OCI-LY1 (cell line): Measurements from ENCODE around the gene ZMYM3.

Experiments used
- H2AFZ ChIP-seq: fragments of 200-600 bp; sonication (generic), shearing (Covaris generic); 2 replicates; pipeline ENCODE4 v1.6.0; 2014; ENCODE audit warnings: antibody characterized with exemption, mild to moderate bottlenecking, low read length
- H3F3A ChIP-seq: fragments of 200-600 bp; sonication (generic), shearing (Covaris generic); 2 replicates; pipeline ENCODE4 v1.6.0; 2014; ENCODE audit warnings: mild to moderate bottlenecking, antibody characterized with exemption, low read length, moderate library complexity; ENCODE audit not compliant: insufficient read depth
- H3K27ac ChIP-seq: fragments of 200-600 bp; sonication (generic); 2 replicates; pipeline ENCODE4 v1.5.1; 2014; ENCODE audit warnings: low read length, mixed run types, mild to moderate bottlenecking, low read depth; ENCODE audit not compliant: poor library complexity, severe bottlenecking
- H3K27me3 ChIP-seq: fragments of 200-600 bp; sonication (generic); 2 replicates; pipeline ENCODE4 v1.6.0; 2014; ENCODE audit warnings: antibody characterized with exemption, mild to moderate bottlenecking, low read length, moderate library complexity; ENCODE audit not compliant: insufficient read depth
- H3K36me3 ChIP-seq: fragments of 200-600 bp; sonication (generic); 2 replicates; pipeline ENCODE4 v1.6.1; 2014; ENCODE audit warnings: mild to moderate bottlenecking, antibody characterized with exemption, low read length, moderate library complexity, mixed read lengths; ENCODE audit not compliant: insufficient read depth
- H3K4me1 ChIP-seq: fragments of 200-600 bp; sonication (generic); 2 replicates; pipeline ENCODE4 v1.5.1; 2014; ENCODE audit warnings: mild to moderate bottlenecking, low read length, moderate library complexity; ENCODE audit not compliant: insufficient read depth, severe bottlenecking
- H3K4me2 ChIP-seq: fragments of 200-600 bp; sonication (generic), shearing (Covaris generic); 2 replicates; pipeline ENCODE4 v1.6.1; 2014; ENCODE audit warnings: low read length
- H3K4me3 ChIP-seq: fragments of 200-600 bp; sonication (generic); 2 replicates; pipeline ENCODE4 v1.5.1; 2014; ENCODE audit warnings: low read length, low read depth, mild to moderate bottlenecking, mixed read lengths; ENCODE audit not compliant: poor library complexity, severe bottlenecking
- H3K79me2 ChIP-seq: fragments of 200-600 bp; shearing (Covaris generic); 2 replicates; pipeline ENCODE4 v1.6.1; 2016; ENCODE audit warnings: mixed run types, low read length, mixed read lengths; ENCODE audit not compliant: insufficient read depth
- H3K9ac ChIP-seq: fragments of 200-600 bp; sonication (generic), shearing (Covaris generic); 2 replicates; pipeline ENCODE4 v1.6.1; 2014; ENCODE audit warnings: mild to moderate bottlenecking, low read length, mixed read lengths
- H3K9me2 ChIP-seq: fragments of 200-600 bp; sonication (generic), shearing (Covaris generic); 2 replicates; pipeline ENCODE4 v1.6.1; 2014; ENCODE audit warnings: low read depth, mild to moderate bottlenecking, low read length, mixed read lengths
- H3K9me3 ChIP-seq: fragments of 200-600 bp; shearing (Covaris generic); 2 replicates; pipeline ENCODE4 v1.6.1; 2014; ENCODE audit warnings: low read length, mixed read lengths
- H4K20me1 ChIP-seq: fragments of 200-600 bp; sonication (generic), shearing (Covaris generic); 2 replicates; pipeline ENCODE4 v1.6.0; 2016; ENCODE audit warnings: mild to moderate bottlenecking, low read length; ENCODE audit not compliant: insufficient read depth
- CTCF ChIP-seq: fragments of 200-600 bp; sonication (generic), shearing (Covaris generic); IDR thresholded peaks from 2 replicates; pipeline ENCODE4 v1.5.1; 2017; ENCODE audit warnings: mild to moderate bottlenecking, antibody characterized with exemption, low read length, moderate library complexity, mixed read lengths
- EZH2 ChIP-seq: fragments of 200-600 bp; sonication (generic), shearing (Covaris generic); IDR thresholded peaks from 2 replicates; pipeline ENCODE4 v1.8.0; 2017; ENCODE audit warnings: borderline replicate concordance, mixed run types, mild to moderate bottlenecking, antibody characterized with exemption, low read length, moderate library complexity, mixed read lengths

ZMYM3 gene

GRCh38 chrX:71245159-71245558 lies 8.8 kb downstream of the ZMYM3 start:
- Histone ChIP-seq H3K4me1 (no peaks in the 10 kb centered on the region), H4K20me1 (no peaks in the 10 kb centered on the region), H3K79me2 (no peaks in the 10 kb centered on the region), H3K27ac (no peak overlapping the region), H3K9me3 (no peaks in the 10 kb centered on the region), H3K4me3 (no peak overlapping the region), H2AFZ (no peak overlapping the region), H3K9me2 (no peaks in the 10 kb centered on the region), H3K9ac (no peak overlapping the region), H3K36me3 (peaks cover 89% of the 10 kb centered on the region), H3K27me3 (no peaks in the 10 kb centered on the region), H3K4me2 (no peak overlapping the region), H3F3A (no peaks in the 10 kb centered on the region)
- no peak for TF ChIP-seq EZH2

- H3F3A ChIP-seq, result no peaks in the 10 kb centered on the region
- no peak overlapping the region for H3K4me3 ChIP-seq
- H3K9me2 ChIP-seq, result no peaks in the 10 kb centered on the region
- no peak overlapping the region for H3K4me2 ChIP-seq
- H3K4me1 ChIP-seq, result no peaks in the 10 kb centered on the region
- H3K79me2 ChIP-seq, result no peaks in the 10 kb centered on the region
- no peak for TF ChIP-seq CTCF
- no peak for TF ChIP-seq EZH2
- peaks cover 90% of the 10 kb centered on the region for H3K36me3 ChIP-seq
- H2AFZ ChIP-seq, result no peak overlapping the region
- no peak overlapping the region for H3K9ac ChIP-seq
- H3K27me3 ChIP-seq, result no peaks in the 10 kb centered on the region
- H3K27ac ChIP-seq, result no peak overlapping the region
- H3K9me3 ChIP-seq, result no peaks in the 10 kb centered on the region
- no peaks in the 10 kb centered on the region for H4K20me1 ChIP-seq
Measured at GRCh38 chrX:71244359-71245128, 9.4 kb downstream of the ZMYM3 start.

- Histone ChIP-seq H3F3A (no peaks in the 10 kb centered on the region), H3K27me3 (no peaks in the 10 kb centered on the region), H3K79me2 (no peaks in the 10 kb centered on the region), H3K27ac (no peak overlapping the region), H3K9me2 (no peaks in the 10 kb centered on the region), H3K9ac (no peak overlapping the region), H3K36me3 (peaks cover 65% of the 10 kb centered on the region), H4K20me1 (no peaks in the 10 kb centered on the region), H2AFZ (no peak overlapping the region), H3K4me3 (no peak overlapping the region), H3K4me2 (no peak overlapping the region), H3K9me3 (no peaks in the 10 kb centered on the region), H3K4me1 (no peaks in the 10 kb centered on the region)
- TF ChIP-seq EZH2 (no peak), CTCF (no peak)
Measured at GRCh38 chrX:71241301-71241700, 12.6 kb downstream of the ZMYM3 start.

GRCh38 chrX:71239781-71240180 lies 14.2 kb downstream of the ZMYM3 start:
- TF ChIP-seq CTCF (no peak), EZH2 (no peak)
- Histone ChIP-seq H3K27ac (no peak overlapping the region), H2AFZ (no peak overlapping the region), H3K27me3 (no peaks in the 10 kb centered on the region), H3K4me3 (no peak overlapping the region), H3K9ac (no peak overlapping the region), H3K4me2 (no peak overlapping the region), H4K20me1 (no peaks in the 10 kb centered on the region), H3K9me2 (no peaks in the 10 kb centered on the region), H3K36me3 (peaks cover 53% of the 10 kb centered on the region), H3K4me1 (no peaks in the 10 kb centered on the region), H3F3A (no peaks in the 10 kb centered on the region), H3K9me3 (no peaks in the 10 kb centered on the region), H3K79me2 (no peaks in the 10 kb centered on the region)
